Measurements from ENCODE around the gene RCOR3. TPM values are rescaled to one million over a fixed set of nuclear protein-coding genes. Genes with fewer than 3 reads are reported as not detected.

The RCOR3 gene
- total RNA-seq, 1 donor from 2014 or later, result 14.2 TPM

GRCh38 chr1:211323156-211324063, 64.2 kb downstream of the RCOR3 start:
- H3K4me3 ChIP-seq (ENCODE audit: low read depth, low read length), result no peak overlapping the region
- TF ChIP-seq CTCF (conservative IDR thresholded peaks at IDR 0.05; ENCODE audit: low read depth, low read length), result peak; percentile 93
- no peak for DNase-seq (ENCODE audit: low read depth)

GRCh38 chr1:211324992-211325775, 66.0 kb downstream of the RCOR3 start:
- DNase-seq (ENCODE audit: low read depth), result no peak
- no peak overlapping the region for H3K4me3 ChIP-seq (ENCODE audit: low read depth, low read length)
- TF ChIP-seq CTCF (conservative IDR thresholded peaks at IDR 0.05; ENCODE audit: low read depth, low read length), result no peak

- H3K4me3 ChIP-seq (ENCODE audit: low read depth, low read length), result peak overlapping the region; percentile 60
- no peak for DNase-seq (ENCODE audit: low read depth)
- TF ChIP-seq CTCF (conservative IDR thresholded peaks at IDR 0.05; ENCODE audit: low read depth, low read length), result no peak
Measured at GRCh38 chr1:211326140-211326527, 67.0 kb downstream of the RCOR3 start.

GRCh38 chr1:211326528-211327345, 67.6 kb downstream of the RCOR3 start, which contains the start of gene TRAF5:
Gene TRAF5 (plus strand): TSS chr1:211326833. CDS start chr1:211353240, 26,407 bp downstream.
- no peak for DNase-seq (ENCODE audit: low read depth)
- TF ChIP-seq CTCF (conservative IDR thresholded peaks at IDR 0.05; ENCODE audit: low read depth, low read length), result no peak

GRCh38 chr1:211327346-211327921, 68.3 kb downstream of the RCOR3 start:
- no peak for DNase-seq (ENCODE audit: low read depth)
- TF ChIP-seq CTCF (conservative IDR thresholded peaks at IDR 0.05; ENCODE audit: low read depth, low read length), result no peak
- peak overlapping the region; percentile 60 for H3K4me3 ChIP-seq (ENCODE audit: low read depth, low read length)

More at GRCh38 chr1:211326528-211327345, 67.6 kb downstream of the RCOR3 start, which contains the start of gene TRAF5:
- peak within 1 kb of the TSS; percentile 60 for H3K4me3 ChIP-seq (ENCODE audit: low read depth, low read length)

- no peak overlapping the region for H3K4me3 ChIP-seq (ENCODE audit: low read depth, low read length)
- no peak for DNase-seq (ENCODE audit: low read depth)
- no peak for TF ChIP-seq CTCF (conservative IDR thresholded peaks at IDR 0.05; ENCODE audit: low read depth, low read length)
Measured at GRCh38 chr1:211328084-211328694, 69.0 kb downstream of the RCOR3 start.
